GM18499 (cell line): Measurements from ENCODE around the gene TEX28.
"Not testable (repeated sequence)": the region's sequence is repeated elsewhere in the genome, so short reads cannot be mapped to it uniquely, and the experiment has no call there.

ENCODE experiments used
- ATAC-seq: cut with Tn5 transposase; IDR thresholded peaks from one replicate; pipeline ENCODE4 v1.9.1; 2021; ENCODE audit warnings: moderate number of reproducible peaks; ENCODE audit not compliant: insufficient read depth, unreplicated experiment

Gene TEX28

GRCh38 chrX:154294791-154295574 lies at the start of gene TEX28:
Gene TEX28, minus strand, starts transcription at chrX:154295124. Its CDS starts 3,007 bp downstream, at chrX:154292117.
- no peak for ATAC-seq

DNA sequence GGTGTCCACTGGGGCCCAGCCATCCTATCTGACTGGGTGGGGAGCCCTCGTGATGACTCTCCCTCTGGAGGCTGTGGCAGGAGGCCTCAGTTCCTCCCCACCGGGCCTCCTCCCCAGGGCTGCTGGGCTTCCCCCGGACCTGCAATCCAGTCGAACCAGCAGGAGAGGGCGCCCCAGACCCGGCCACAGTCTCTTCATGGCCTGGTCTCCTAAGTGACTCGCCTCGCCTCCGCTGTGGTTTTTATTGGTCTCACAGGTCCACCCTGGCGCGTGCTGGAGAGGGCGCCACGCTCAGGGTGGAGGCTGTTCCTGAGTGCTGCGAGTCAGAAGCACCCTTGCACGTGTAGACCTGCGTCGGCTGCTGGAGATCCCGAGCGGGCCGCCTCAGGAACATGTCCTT lies 48.7 kb upstream of the TEX28 start:
- ATAC-seq, result not testable (repeated sequence)

DNA sequence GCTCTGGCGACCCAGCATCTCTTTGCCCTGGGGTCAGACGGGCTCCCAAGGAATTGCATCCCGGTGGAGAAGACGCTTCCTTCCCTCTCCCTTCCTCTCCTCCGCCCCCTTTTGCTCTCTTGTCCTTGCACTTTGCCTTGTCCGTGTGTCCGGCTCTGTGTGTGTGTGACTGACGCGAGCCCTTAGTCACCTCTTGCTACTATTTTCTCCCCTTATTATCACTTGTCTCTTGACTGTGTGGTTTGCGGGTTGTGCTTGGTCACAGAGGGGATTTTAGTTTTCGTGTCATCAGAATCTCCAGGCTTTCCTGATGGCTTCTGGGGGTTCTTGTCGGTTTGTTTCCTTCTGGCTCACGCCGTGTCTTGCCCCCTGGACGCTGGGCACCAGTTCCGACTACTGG lies 48.1 kb upstream of the TEX28 start:
- not testable (repeated sequence) for ATAC-seq

DNA sequence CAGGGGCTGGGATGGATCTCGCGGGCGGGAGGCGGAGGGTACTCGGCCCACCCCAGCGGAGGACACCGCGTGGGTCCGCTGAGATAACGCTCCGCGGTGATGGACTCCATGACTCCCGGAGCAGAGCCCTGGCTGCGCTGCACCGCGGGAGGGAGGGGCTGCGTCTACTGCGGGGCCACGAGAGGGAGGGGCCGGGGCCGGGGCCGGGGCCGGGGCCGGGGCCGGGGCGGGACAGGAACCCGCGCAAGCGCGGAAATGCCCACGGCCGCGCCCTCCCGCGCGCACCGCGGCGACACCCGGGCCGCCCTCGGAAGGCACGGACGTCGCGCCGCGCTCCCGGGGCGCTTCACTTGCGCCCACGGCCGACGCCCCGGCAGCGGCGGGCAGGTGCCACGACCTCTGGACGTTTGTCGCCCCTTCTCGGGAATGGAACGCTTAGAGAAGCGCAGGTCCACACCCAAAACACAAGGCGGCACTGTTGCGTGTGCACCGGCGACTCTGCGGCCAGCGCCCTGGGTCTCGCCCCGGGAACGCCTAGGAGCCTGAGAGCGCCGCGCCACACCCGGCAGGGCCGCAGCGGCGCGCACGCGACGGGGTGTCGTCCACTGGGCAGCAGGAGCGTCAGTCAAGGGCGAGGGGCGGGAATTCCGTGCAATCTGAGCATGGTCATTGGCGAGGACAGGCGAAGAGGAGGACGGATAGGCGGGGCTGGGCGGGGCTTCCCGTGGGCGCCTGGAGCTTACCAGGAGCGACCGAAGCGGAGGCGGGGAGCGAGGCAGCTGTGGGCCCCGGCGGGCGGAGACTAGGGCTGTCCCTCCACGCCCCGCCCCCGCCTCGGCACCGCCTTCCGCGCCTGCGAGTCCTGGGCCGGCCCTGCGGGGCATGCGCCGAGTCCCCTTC lies 46.7 kb upstream of the TEX28 start:
- ATAC-seq, result peak; percentile 55

DNA sequence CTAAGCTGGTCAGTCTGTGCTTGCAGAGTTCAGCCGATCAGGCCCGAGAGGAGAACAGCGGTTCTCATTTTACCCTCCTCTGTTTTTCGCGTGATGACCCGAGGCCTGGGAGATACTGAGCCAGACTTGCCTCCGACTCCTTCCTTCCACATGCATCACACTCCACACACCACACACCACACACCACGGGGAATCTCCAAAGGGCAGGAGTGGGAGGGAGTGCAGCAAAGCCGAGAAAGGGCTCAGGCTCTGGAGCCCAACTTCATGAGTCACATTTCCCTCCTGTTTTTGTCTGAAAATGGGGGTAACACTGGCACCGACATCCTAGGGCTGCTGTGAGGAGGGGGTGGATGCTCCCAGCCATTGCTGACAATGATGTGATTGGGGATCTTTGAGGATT lies 39.6 kb upstream of the TEX28 start:
- ATAC-seq, result no peak

- ATAC-seq, result no peak
Measured at GRCh38 chrX:154333837-154334271, 38.9 kb upstream of the TEX28 start.

DNA sequence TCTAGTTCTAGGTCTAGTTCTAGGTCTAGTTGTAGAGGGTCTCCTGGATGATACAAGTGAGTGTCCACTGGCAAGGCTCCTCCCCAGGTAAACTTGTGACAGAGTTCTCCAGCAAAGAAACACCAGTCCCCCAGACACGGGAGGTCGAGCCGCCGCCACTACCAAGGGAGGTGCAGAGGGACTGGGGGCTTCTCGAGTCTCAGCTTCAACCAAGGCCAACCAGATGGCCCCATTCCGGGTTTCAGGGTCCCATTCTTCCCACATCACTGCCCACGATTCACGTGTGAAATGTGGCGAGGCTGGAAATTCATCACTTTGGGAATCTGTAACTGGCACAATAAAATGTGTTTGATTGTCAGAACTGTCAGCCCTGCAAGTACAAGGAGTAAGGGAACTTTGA lies 38.2 kb upstream of the TEX28 start:
- no peak for ATAC-seq

- no peak for ATAC-seq
Measured at GRCh38 chrX:154332561-154332960, 37.6 kb upstream of the TEX28 start.

- ATAC-seq, result no peak
Measured at GRCh38 chrX:154329294-154329693, 34.4 kb upstream of the TEX28 start.

- no peak for ATAC-seq
Measured at GRCh38 chrX:154328646-154329045, 33.7 kb upstream of the TEX28 start.

GRCh38 chrX:154327038-154327820 lies 32.3 kb upstream of the TEX28 start:
- no peak for ATAC-seq

GRCh38 chrX:154325541-154325940 lies 30.6 kb upstream of the TEX28 start:
- no peak for ATAC-seq

DNA sequence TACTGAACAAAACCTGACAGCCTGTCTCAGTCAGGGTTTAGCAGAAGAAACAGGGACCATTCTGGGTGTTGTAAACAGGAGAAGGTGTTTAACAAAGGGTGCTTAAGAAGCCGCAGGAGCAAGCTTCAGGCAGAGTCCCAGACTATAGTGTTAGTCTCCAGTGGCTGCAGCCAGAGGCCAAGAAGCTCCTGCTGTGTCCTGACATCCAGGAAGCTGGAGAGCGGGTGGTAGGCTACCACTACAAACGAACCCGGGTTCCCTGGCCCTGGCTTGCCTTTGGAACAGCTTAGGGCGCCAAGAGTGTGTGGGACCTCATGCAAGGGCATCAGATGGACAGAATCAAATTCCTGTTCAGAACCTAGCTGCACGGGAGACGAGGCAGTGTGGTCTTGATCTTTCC lies 28.6 kb upstream of the TEX28 start:
- ATAC-seq, result no peak

DNA sequence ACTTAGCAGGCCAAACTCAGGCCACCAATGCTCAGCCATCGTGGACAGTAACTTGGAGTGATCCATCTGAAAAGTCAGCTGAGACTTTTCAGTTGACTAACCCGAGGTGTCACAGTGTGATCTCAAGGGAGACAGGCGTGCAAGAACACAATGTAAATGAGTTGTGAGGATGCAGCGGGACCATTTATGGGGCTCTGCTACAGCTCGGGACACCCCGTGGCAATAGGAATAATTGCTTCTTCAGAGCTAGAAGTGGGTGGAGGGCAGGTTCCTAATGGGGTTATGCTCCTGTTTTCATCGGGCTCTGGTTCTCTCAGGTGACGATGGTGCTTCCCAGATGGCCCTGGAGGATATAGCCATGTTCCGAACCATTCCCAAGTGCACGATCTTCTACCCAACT lies 28.0 kb upstream of the TEX28 start:
- no peak for ATAC-seq

GRCh38 chrX:154321594-154321993 lies 26.7 kb upstream of the TEX28 start:
- ATAC-seq, result no peak

DNA sequence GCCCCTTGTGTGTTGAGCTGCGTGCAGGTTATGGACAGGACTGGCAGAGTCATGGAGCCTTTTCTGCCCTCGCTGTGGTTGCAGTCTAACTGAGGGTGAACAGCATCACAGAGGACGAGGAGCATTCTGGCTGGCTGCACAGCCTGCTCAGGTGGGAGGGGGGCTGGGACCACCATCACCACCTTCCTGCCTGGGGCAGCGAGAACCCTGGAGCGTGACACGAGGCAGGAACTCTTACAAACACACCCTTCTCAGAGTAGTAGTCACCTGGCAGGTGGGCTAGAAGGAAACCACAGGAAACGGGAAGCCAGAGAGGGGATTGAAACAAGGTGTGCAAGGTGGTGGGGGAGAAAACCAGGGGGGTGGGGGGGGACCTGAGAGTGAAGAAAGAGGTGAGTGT lies 26.2 kb upstream of the TEX28 start:
- ATAC-seq, result no peak

GRCh38 chrX:154320406-154320805 lies 25.5 kb upstream of the TEX28 start:
- no peak for ATAC-seq

- ATAC-seq, result no peak
Measured at GRCh38 chrX:154317391-154317995, 22.6 kb upstream of the TEX28 start.

DNA sequence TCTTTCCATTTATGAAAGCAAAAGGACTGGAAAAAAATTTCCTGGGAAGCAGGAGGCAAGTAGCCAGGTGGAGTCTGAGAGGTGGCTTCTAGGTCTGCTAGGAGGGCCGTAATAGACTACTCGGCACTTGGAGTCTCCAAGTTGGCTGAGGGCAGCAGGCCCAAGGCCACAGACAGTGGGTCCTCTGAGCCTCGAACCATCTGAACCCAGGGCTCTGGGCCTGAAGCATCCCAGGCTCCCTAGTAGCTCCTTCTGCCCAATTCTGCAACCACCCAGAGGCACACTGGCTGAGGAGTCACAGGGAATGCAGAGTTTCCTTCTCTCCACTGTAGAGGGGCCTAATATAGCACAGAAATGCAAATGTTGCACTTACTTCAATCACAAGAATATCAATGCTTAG lies 20.5 kb upstream of the TEX28 start:
- ATAC-seq, result no peak

DNA sequence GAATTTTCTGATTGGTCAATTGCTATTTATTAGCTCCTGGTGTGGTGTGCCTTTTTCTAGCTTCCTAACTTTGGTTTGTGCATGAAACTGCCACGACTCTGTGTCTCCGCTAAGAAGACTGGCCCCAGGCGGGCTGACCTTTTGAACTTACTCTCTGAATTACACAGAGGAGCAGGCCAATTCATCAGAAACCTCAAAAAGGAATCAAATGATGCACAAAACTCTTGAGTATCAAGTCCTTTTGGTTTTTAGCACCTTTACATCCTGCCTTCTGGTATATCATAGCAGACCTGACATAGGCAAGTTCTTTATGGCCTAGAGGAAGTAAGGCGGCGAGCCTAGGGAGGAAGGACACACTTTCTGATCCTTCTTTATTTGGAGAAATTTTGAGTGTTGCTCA lies 18.2 kb upstream of the TEX28 start:
- no peak for ATAC-seq
